ENCODE results near the gene STYXL1.

The STYXL1 gene

DNA sequence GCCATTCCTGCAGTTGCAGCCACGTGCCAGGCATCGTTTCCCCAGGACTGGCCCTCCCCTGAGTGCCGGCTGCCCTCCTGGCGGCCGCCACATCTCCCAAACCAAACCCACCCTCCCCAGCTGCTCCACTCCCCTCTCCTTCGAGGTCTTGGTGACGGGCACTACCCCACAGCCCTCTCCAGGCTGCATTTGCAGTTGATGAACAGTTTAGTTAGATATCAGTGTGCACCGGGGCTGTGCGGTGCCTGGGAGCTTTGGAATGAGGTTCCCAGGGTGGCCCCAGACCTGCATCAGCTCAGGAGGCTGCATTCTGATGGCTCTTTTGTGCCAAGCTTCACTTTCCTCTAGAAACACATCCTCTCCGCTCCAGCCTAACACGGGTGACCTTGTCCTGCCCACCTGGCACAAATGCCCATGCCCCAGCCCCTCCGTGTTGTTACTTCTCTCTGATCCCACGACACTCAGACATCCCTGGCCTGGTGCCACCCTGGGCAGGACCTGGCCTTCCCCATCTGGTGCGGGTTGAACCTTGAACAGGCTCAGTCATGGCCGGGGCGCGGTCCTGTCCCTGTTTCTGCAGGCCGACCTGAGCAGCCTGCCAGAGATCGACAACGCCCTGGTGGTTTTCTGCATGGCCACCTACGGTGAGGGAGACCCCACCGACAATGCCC is 67.9 kb downstream of the STYXL1 start:
- DNase-seq (ENCODE audit: low read depth) = no peak

DNA sequence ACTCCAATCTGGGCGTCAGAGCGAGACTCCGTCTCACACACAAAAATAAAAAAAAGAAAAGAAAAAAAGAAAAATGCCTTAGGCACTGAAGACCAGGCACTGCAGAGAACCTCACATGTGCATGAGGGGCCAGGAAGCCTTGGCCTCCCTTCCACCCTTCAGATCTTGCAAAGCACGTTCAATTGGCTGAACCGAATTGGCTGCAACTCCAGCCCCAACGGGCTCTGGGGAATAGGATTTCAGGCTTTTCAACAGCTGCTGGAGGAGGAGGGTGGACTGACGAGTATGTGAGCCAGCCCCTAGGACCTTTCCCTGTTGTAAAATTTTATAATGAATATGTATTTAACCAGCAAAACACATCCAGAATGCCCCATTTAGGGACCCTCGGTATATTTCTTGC is 70.1 kb downstream of the STYXL1 start:
- no peak for DNase-seq (ENCODE audit: low read depth)

- no peak for DNase-seq (ENCODE audit: low read depth)
Observed at GRCh38 chr7:75971961-75972763, 75.6 kb downstream of the STYXL1 start.

- DNase-seq (ENCODE audit: low read depth) = no peak
Observed at GRCh38 chr7:75971309-75971960, 76.4 kb downstream of the STYXL1 start.

GRCh38 chr7:75969704-75970498 is 77.9 kb downstream of the STYXL1 start:
- no peak for DNase-seq (ENCODE audit: low read depth)

DNA sequence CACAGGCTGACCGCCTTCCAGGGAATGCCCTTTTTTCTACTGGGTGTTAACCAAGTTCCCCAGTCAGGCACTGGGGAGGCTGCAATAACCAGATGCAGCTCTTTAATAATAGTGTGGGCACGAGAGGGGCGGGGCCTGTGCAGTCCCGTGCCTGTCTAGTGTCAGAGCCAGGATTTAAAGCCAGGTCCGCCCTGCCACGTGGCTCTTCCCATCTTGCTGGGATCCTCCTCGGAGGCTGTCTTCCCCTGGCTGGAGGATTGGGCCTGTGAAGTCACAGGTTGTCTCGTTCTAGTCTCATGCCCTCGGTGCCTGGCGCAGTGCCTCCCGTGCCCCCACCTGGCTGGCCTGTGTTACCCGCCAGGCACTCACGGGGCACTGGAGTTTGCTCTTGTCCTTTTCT is 78.6 kb downstream of the STYXL1 start:
- DNase-seq (ENCODE audit: low read depth) = no peak

DNA sequence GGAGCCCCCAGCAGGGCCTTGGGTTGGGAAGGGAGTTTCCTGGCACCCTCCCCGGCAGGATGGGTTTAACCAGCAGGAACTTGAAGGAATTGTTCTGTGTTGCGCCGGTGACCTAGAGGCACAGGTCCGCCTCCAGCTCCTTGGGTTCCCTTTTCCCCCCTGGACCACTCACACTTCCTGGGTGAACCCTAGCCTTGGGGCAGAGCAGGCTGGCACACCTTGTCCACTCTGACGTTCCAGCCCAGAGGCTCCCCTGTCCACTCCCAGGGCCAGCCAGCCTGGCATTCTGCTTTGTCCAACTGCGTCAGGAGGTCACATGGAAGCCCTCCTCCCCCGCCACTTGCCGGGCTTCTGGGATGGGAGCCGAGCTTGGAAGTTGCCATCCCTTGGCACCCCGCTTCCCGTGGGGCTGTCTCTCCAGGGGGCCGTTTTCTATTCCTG is 79.2 kb downstream of the STYXL1 start:
- DNase-seq (ENCODE audit: low read depth) = no peak

DNA sequence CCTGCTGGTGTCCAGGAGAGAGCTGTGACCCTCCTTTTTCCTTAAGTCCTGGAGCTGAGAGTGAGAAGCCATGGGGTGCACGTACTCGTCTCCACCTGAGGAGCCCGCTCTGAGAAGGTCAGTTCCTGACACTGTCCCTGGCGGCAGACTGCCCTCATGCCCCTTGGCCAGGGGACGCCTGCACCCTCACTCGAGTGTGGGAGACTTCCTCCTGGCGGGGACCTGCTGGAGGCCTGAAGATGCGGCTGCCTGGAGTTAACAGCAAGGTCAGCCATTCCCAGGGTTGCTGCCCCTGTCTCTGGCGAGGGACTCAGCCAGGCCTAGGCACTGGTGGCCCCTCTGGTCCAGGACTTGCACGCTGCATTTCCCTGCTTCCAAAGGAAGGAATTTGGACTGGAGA is 79.8 kb downstream of the STYXL1 start:
- no peak for DNase-seq (ENCODE audit: low read depth)

DNA sequence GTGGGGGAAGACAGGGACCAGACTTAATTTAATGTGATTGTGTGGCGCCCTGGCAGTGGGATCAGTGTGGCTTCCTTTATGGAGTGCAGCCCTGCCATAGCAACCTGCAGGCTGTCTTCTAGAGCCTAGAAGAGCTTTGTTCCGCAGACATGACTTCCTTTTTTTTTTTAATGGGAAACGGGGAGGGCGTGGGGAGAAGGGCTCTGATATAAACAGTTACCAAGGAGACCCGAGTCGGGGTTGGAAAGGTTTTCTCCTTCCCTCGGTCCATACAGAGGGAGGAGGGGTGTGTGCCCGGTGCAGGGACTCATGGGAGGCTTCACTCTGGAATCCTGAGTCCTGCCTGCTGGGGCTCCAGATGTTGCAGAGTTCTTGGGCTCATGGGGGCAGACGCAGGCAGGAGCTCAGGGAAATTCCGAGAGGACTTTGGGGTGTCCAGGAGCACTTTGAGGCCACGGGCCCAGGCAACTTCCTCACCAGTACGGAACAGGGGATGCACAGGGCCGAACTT is 80.3 kb downstream of the STYXL1 start:
- DNase-seq (ENCODE audit: low read depth) = no peak

GRCh38 chr7:75967055-75967454 is 80.7 kb downstream of the STYXL1 start:
- DNase-seq (ENCODE audit: low read depth) = no peak

- DNase-seq (ENCODE audit: low read depth) = no peak
Observed at GRCh38 chr7:75966190-75966961, 81.4 kb downstream of the STYXL1 start.

DNA sequence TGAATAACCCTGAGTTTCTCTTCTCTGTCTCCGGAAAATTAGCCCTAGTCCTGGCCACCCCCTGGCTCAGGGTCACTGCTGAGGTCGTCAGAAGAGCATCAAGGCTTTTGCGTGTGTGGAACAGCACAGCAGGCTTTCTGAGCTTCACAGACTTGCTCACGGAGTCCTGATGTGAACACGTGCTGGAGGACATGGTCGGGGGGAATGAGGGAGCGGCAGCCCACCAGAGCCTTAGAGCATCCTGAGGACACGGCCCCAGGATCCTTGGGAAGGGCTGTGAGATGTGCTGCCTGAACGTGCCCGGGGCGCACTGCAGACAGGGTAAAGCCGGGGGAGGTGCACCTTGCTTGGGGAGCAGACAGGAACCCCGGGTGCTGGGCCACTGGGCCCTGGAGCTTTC is 82.2 kb downstream of the STYXL1 start:
- DNase-seq (ENCODE audit: low read depth) = no peak

GRCh38 chr7:75963381-75963995 is 84.3 kb downstream of the STYXL1 start:
- no peak for DNase-seq (ENCODE audit: low read depth)

DNA sequence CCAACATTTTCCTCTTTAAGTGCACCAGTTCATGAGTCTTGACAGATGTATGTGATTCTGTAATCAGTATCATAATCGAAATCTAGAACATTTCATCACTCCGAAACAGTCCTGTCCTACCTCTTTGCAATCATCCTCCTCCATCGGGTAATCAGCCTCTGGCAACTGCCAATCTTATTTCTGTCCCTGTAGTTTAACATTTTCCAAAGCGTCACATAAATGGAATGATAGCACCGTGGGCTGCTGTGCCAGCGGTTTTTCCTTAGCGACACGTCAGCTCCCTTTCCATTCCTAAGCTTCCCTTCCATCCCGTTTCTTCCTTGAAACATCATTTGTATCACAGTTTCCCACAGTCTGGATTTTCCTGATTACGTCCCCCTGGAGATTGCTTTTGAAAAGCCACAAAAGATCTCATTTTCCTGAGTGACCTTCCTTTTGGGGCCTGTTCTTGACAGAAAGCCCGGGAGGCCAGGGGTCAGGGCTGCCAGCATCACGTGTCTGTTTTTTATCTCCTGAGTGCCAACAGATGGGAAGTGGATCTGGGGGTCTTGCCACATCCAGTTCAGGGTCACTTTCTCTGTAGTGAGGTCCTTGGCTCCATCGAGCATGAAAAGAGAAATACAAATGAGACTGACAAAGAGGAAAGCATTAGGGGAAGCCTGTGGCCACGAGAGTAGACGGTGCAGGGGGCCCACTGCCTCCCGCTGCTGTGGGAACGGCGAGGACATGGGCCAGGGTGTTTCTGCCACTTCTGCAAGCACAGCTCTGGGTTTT is 85.0 kb downstream of the STYXL1 start:
- DNase-seq (ENCODE audit: low read depth) = no peak

GRCh38 chr7:75961218-75961617 is 86.6 kb downstream of the STYXL1 start:
- no peak for DNase-seq (ENCODE audit: low read depth)

DNA sequence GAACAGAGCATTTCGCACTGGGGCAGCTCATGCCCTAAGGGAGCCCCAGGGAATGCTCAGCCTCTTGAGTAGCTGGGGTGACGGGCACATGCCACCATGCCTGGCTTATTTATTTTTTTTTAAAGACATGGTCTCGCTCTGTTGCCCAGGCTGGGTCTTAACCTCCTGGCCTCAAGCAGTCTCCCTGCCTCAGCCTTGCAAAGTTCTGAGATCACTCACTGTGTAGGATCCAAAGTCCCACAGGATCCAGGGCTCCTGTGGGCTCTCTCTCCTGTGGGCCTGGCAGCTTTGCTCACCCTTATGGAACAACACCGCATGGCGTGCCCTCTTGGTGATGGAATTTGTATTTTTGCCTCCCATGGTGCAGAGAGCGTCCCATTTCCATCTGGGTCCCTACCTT is 87.4 kb downstream of the STYXL1 start:
- no peak for DNase-seq (ENCODE audit: low read depth)

- DNase-seq (ENCODE audit: low read depth) = no peak
Observed at GRCh38 chr7:75958802-75959543, 88.8 kb downstream of the STYXL1 start.

GRCh38 chr7:75957021-75957736 is 90.6 kb downstream of the STYXL1 start:
- DNase-seq (ENCODE audit: low read depth) = no peak

Data from stimulated activated CD4-positive, alpha-beta T cell treated with anti-CD3 and anti-CD28 coated beads, Interleukin-2, amount 100 ng/mL, for 4 hours (primary cell).